SK-N-SH (cell line): ENCODE data around the gene TRABD2A.

Experiments
- RCOR1 ChIP-seq: fragments of 150-350 bp; IDR thresholded peaks from 2 replicates; pipeline ENCODE4 v1.6.1; 2017; ENCODE audit warnings: antibody characterized with exemption, low read length
- TF ChIP-seq, protein P1 (sequence below): fragments of 200-600 bp; sonication (generic); IDR thresholded peaks from 2 replicates; pipeline ENCODE4 v1.6.1; 2017; ENCODE audit warnings: antibody characterized with exemption, mild to moderate bottlenecking, moderate library complexity

DNA sequence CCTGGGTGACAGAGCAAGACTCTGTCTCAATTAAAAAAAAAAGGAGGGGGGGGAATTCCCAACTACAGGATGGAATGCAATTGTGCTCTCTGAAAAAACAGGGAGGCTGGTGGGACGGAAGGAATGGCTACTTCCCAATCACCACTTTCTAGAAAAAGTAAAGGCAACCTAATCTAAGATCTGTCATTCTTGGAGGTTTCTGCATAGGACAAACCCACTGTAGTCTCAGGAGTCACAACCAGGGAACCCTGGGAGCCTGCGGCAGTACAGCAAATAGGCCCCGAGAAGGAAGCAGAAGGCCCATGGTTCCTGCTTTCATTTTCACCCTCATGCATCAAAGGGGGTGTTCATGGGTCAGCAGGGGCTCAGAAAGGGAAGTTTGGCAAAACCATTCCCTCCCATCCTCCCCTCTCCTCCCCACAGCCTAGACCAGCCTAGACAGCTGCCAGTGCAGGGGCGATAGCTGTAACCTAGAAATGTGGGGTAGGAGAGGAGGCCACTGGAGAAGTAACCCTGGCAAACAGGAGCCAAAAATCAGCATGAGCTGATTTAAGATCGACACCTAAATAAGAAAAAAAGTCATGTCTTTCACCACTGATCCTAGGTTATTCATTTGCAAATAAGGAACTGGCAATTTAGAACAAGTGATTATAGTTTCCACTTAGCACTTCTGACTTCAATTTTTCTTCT, 48.0 kb downstream of the TRABD2A start:
- TF ChIP-seq RCOR1, result no peak
- TF ChIP-seq, protein P1, sequence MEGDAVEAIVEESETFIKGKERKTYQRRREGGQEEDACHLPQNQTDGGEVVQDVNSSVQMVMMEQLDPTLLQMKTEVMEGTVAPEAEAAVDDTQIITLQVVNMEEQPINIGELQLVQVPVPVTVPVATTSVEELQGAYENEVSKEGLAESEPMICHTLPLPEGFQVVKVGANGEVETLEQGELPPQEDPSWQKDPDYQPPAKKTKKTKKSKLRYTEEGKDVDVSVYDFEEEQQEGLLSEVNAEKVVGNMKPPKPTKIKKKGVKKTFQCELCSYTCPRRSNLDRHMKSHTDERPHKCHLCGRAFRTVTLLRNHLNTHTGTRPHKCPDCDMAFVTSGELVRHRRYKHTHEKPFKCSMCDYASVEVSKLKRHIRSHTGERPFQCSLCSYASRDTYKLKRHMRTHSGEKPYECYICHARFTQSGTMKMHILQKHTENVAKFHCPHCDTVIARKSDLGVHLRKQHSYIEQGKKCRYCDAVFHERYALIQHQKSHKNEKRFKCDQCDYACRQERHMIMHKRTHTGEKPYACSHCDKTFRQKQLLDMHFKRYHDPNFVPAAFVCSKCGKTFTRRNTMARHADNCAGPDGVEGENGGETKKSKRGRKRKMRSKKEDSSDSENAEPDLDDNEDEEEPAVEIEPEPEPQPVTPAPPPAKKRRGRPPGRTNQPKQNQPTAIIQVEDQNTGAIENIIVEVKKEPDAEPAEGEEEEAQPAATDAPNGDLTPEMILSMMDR, result no peak
